Keratinocyte (primary cell): Measurements from ENCODE around the gene CFLAR. TPM values are rescaled to one million over a fixed set of nuclear protein-coding genes. Genes with fewer than 3 reads are reported as not detected.
A peak's percentile ranks its signal among the peaks of the same experiment; 100 is the strongest.

Experiments used
- DNase-seq: peaks from one replicate; pipeline ENCODE4 v3.0.0-alpha.2; 2011; ENCODE audit warnings: low read depth, missing footprints, low spot score
- FAIRE-seq: peaks from 2 replicates; lab custom pipeline; 2011; peaks lifted over from hg19 to GRCh38; lab: Jason Lieb, UNC
- H2AFZ ChIP-seq: 2 replicates; pipeline ENCODE4 v1.6.0; 2012; ENCODE audit warnings: low read length, control low read depth, inconsistent platforms; ENCODE audit not compliant: control insufficient read depth
- H3K27ac ChIP-seq: 2 replicates; pipeline ENCODE4 v1.5.1; 2011; ENCODE audit warnings: low read length; ENCODE audit not compliant: control insufficient read depth, insufficient read depth
- H3K27me3 ChIP-seq: 3 replicates; pipeline ENCODE4 v1.6.0; 2011; ENCODE audit warnings: low read length; ENCODE audit not compliant: control insufficient read depth, insufficient read depth; ENCODE audit errors: extremely low read depth
- H3K36me3 ChIP-seq, 2 experiments: 2 replicates in 1 of 2; 3 replicates in 1 of 2; pipeline ENCODE4 v1.5.1; 2011; ENCODE audit warnings: low read length in 2 of 2, mild to moderate bottlenecking in 1 of 2; ENCODE audit not compliant: control insufficient read depth in 2 of 2, insufficient read depth in 2 of 2; ENCODE audit errors: extremely low read depth in 1 of 2
- H3K4me1 ChIP-seq: 3 replicates; pipeline ENCODE4 v1.5.1; 2011; ENCODE audit warnings: low read length; ENCODE audit not compliant: control insufficient read depth, insufficient read depth; ENCODE audit errors: extremely low read depth
- H3K4me2 ChIP-seq: 3 replicates; pipeline ENCODE4 v1.6.0; 2011; ENCODE audit warnings: low read depth, low read length; ENCODE audit not compliant: control insufficient read depth, insufficient read depth; ENCODE audit errors: extremely low read depth
- H3K4me3 ChIP-seq, 3 experiments: fragments of 200-600 bp in 1 of 3; sonication (generic) in 1 of 3; 2 replicates in 2 of 3; 3 replicates in 1 of 3; pipeline ENCODE4 v1.5.1; 2011 to 2016; ENCODE audit warnings: low read length in 3 of 3, mild to moderate bottlenecking in 3 of 3, control low read depth in 2 of 3, inconsistent platforms in 1 of 3, low read depth in 1 of 3, mixed read lengths in 1 of 3, mixed run types in 1 of 3, moderate library complexity in 1 of 3; ENCODE audit not compliant: control insufficient read depth in 2 of 3, insufficient read depth in 2 of 3; ENCODE audit errors: extremely low read depth in 1 of 3
- H3K79me2 ChIP-seq: 2 replicates; pipeline ENCODE4 v1.6.0; 2012; ENCODE audit warnings: low read length; ENCODE audit not compliant: control insufficient read depth, insufficient read depth
- H3K9ac ChIP-seq: 3 replicates; pipeline ENCODE4 v1.6.0; 2011; ENCODE audit warnings: low read length; ENCODE audit not compliant: control insufficient read depth, insufficient read depth; ENCODE audit errors: extremely low read depth
- H3K9me1 ChIP-seq: 3 replicates; pipeline ENCODE4 v1.6.0; 2011; ENCODE audit warnings: low read length; ENCODE audit not compliant: control insufficient read depth, insufficient read depth; ENCODE audit errors: extremely low read depth
- H3K9me3 ChIP-seq: 2 replicates; pipeline ENCODE4 v1.5.1; 2012; ENCODE audit warnings: low read depth, low read length; ENCODE audit not compliant: control insufficient read depth
- H4K20me1 ChIP-seq: 3 replicates; pipeline ENCODE4 v1.6.0; 2011; ENCODE audit warnings: low read length; ENCODE audit not compliant: control insufficient read depth, insufficient read depth; ENCODE audit errors: extremely low read depth
- CTCF ChIP-seq, 3 experiments: IDR thresholded peaks in 1 of 3; conservative IDR thresholded peaks in 1 of 3; optimal IDR thresholded peaks in 1 of 3; 2 replicates in 2 of 3; 3 replicates in 1 of 3; pipeline versions ENCODE3 to v1.5.1; 2011; ENCODE audit warnings: low read length in 3 of 3, mild to moderate bottlenecking in 3 of 3, moderate library complexity in 2 of 3, control low read depth in 1 of 3, inconsistent platforms in 1 of 3; ENCODE audit not compliant: insufficient read depth in 2 of 3; ENCODE audit errors: extremely low read depth in 1 of 3
- EZH2 ChIP-seq: IDR thresholded peaks from one replicate; pipeline ENCODE4 v1.6.1; 2012; ENCODE audit warnings: inconsistent platforms, mild to moderate bottlenecking, low read length, moderate library complexity
- dilution Hi-C: fragments of 300-500 bp; cut with MboI; formaldehyde crosslinking; loops from one replicate; pipeline ENCODE4 v1.7.0; 2020; ENCODE audit warnings: low sequenced_read_pairs; ENCODE audit not compliant: extremely low pct_ligation_motif_present
- polyA plus RNA-seq, 5 experiments: library from polyadenylated mRNA; depleted of rRNA in 3 of 5; stranded (reverse) in 3 of 5; stranded (forward) in 1 of 5; unstranded in 1 of 5; fragments of >200 nt; gene quantifications; 1 replicate in 1 of 5; 2 replicates in 3 of 5; 3 replicates in 1 of 5; pipeline versions ENCODE4 v1.2.1 to v1.2.3, GENCODE V29; 2011 to 2012; ENCODE audit warnings: missing spikeins in 2 of 5, low read depth in 1 of 5, low replicate concordance in 1 of 5

Gene CFLAR
- polyA plus RNA-seq, 1 donor (not counting 4 experiments of a cell fraction or from before 2014, with no cell fraction given): 37.3 TPM

- Histone ChIP-seq H3K4me1 (peaks cover 40% of the 10 kb centered on the region), H3K9me1 (no peaks in the 10 kb centered on the region), H3K36me3 (peaks cover 18 to 31% of the 10 kb centered on the region in 2 experiments), H4K20me1 (no peaks in the 10 kb centered on the region), H3K9ac (peak overlapping the region; percentile 5), H3K27ac (peak overlapping the region; percentile 72), H3K4me2 (no peak overlapping the region), H3K27me3 (no peaks in the 10 kb centered on the region), H3K79me2 (peaks cover 30% of the 10 kb centered on the region), H3K4me3 (no peak overlapping the region), H2AFZ (no peak overlapping the region), H3K9me3 (no peaks in the 10 kb centered on the region)
- no peak for FAIRE-seq
- no peak for TF ChIP-seq EZH2
- TF ChIP-seq CTCF (optimal IDR thresholded peaks at IDR 0.05 in 1 of 3, IDR thresholded peaks at IDR 0.05 in 1 of 3, conservative IDR thresholded peaks at IDR 0.05 in 1 of 3; ENCODE audit: extremely low read depth in 1 of 3, insufficient read depth in 2 of 3, low read length in 3 of 3): no peak
- DNase-seq: no peak
- dilution Hi-C loops: no loop called here
Measured at GRCh38 chr2:201135386-201135785, 19.4 kb downstream of the CFLAR start.

GRCh38 chr2:201136889-201137321 is 20.9 kb downstream of the CFLAR start:
- H2AFZ ChIP-seq: no peak overlapping the region
- H3K4me1 ChIP-seq: peaks cover 31% of the 10 kb centered on the region
- no peak overlapping the region for H3K27ac ChIP-seq
- no peaks in the 10 kb centered on the region for H4K20me1 ChIP-seq
- FAIRE-seq (no peak), DNase-seq (no peak)
- H3K27me3 ChIP-seq: no peaks in the 10 kb centered on the region
- no peak overlapping the region for H3K4me3 ChIP-seq
- H3K9me3 ChIP-seq: no peaks in the 10 kb centered on the region
- peaks cover 18 to 31% of the 10 kb centered on the region in 2 experiments for H3K36me3 ChIP-seq
- TF ChIP-seq EZH2 (no peak), CTCF (optimal IDR thresholded peaks at IDR 0.05 in 1 of 3, IDR thresholded peaks at IDR 0.05 in 1 of 3, conservative IDR thresholded peaks at IDR 0.05 in 1 of 3; ENCODE audit: extremely low read depth in 1 of 3, insufficient read depth in 2 of 3, low read length in 3 of 3) (no peak)
- dilution Hi-C loops: no loop called here
- H3K9me1 ChIP-seq: no peaks in the 10 kb centered on the region
- H3K4me2 ChIP-seq: no peak overlapping the region
- H3K9ac ChIP-seq: no peak overlapping the region
- H3K79me2 ChIP-seq: peaks cover 27% of the 10 kb centered on the region
